ENCODE measurements around the gene EDN2. TPM values are rescaled to one million over a fixed set of nuclear protein-coding genes. Genes with fewer than 3 reads are reported as not detected.

EDN2 gene
- total RNA-seq, 1 experiment from 2014 or later = not detected

- DNase-seq (ENCODE audit: low spot score) = no peak
- Histone ChIP-seq H3K27ac (ENCODE audit: low read depth, low read length, poor library complexity, severe bottlenecking) (no peak overlapping the region), H3K4me3 (ENCODE audit: low read depth, low read length, poor library complexity, severe bottlenecking) (no peak overlapping the region), H3K9me3 (ENCODE audit: low read depth, low read length, poor library complexity, severe bottlenecking) (no peaks in the 10 kb centered on the region), H3K27me3 (replicated peaks; ENCODE audit: insufficient read depth, low read depth, low read length, poor library complexity) (no peaks in the 10 kb centered on the region), H3K4me1 (ENCODE audit: insufficient read depth, low read length, poor library complexity, severe bottlenecking) (no peaks in the 10 kb centered on the region), H3K36me3 (ENCODE audit: insufficient read depth, low read length, poor library complexity, severe bottlenecking) (no peaks in the 10 kb centered on the region)
- CTCF ChIA-PET = no interaction called here
- intact Hi-C loops (cut with micrococcal nuclease; ENCODE audit: unreplicated experiment) = no loop called here
- TF ChIP-seq EZH2 (IDR thresholded peaks at IDR 0.05; ENCODE audit: borderline replicate concordance, low read depth, low read length, poor library complexity, severe bottlenecking) (no peak), CTCF (conservative IDR thresholded peaks at IDR 0.05; ENCODE audit: low read depth, low read length) (no peak)
- BruUV-seq (replicated peaks) = no TSS peak
- POLR2A ChIA-PET (ENCODE audit: low non-redundant PET) = no interaction called here
Measured at GRCh38 chr1:41532206-41532975, 47.9 kb upstream of the EDN2 start.

GRCh38 chr1:41530411-41530810, 45.9 kb upstream of the EDN2 start:
- TF ChIP-seq EZH2 (IDR thresholded peaks at IDR 0.05; ENCODE audit: borderline replicate concordance, low read depth, low read length, poor library complexity, severe bottlenecking) (no peak), CTCF (conservative IDR thresholded peaks at IDR 0.05; ENCODE audit: low read depth, low read length) (no peak)
- H3K4me1 ChIP-seq (ENCODE audit: insufficient read depth, low read length, poor library complexity, severe bottlenecking) = no peaks in the 10 kb centered on the region
- no peaks in the 10 kb centered on the region for H3K36me3 ChIP-seq (ENCODE audit: insufficient read depth, low read length, poor library complexity, severe bottlenecking)
- no peak for DNase-seq (ENCODE audit: low spot score)
- POLR2A ChIA-PET (ENCODE audit: low non-redundant PET) = no interaction called here
- H3K9me3 ChIP-seq (ENCODE audit: low read depth, low read length, poor library complexity, severe bottlenecking) = no peaks in the 10 kb centered on the region
- CTCF ChIA-PET = no interaction called here
- intact Hi-C loops (cut with micrococcal nuclease; ENCODE audit: unreplicated experiment) = no loop called here
- no peak overlapping the region for H3K4me3 ChIP-seq (ENCODE audit: low read depth, low read length, poor library complexity, severe bottlenecking)
- H3K27me3 ChIP-seq (replicated peaks; ENCODE audit: insufficient read depth, low read depth, low read length, poor library complexity) = no peaks in the 10 kb centered on the region
- H3K27ac ChIP-seq (ENCODE audit: low read depth, low read length, poor library complexity, severe bottlenecking) = no peak overlapping the region
- no TSS peak for BruUV-seq (replicated peaks)

GRCh38 chr1:41529621-41530395, 45.3 kb upstream of the EDN2 start:
- CTCF ChIA-PET = no interaction called here
- intact Hi-C loops (cut with micrococcal nuclease; ENCODE audit: unreplicated experiment) = no loop called here
- BruUV-seq (replicated peaks) = no TSS peak

More at GRCh38 chr1:41529621-41530395, 45.3 kb upstream of the EDN2 start:
- no peak overlapping the region for H3K4me3 ChIP-seq (ENCODE audit: low read depth, low read length, poor library complexity, severe bottlenecking)
- H3K27ac ChIP-seq (ENCODE audit: low read depth, low read length, poor library complexity, severe bottlenecking) = no peak overlapping the region
- no peaks in the 10 kb centered on the region for H3K9me3 ChIP-seq (ENCODE audit: low read depth, low read length, poor library complexity, severe bottlenecking)
- POLR2A ChIA-PET (ENCODE audit: low non-redundant PET) = no interaction called here
- TF ChIP-seq EZH2 (IDR thresholded peaks at IDR 0.05; ENCODE audit: borderline replicate concordance, low read depth, low read length, poor library complexity, severe bottlenecking) = no peak
- TF ChIP-seq CTCF (conservative IDR thresholded peaks at IDR 0.05; ENCODE audit: low read depth, low read length) = no peak
- no peak for DNase-seq (ENCODE audit: low spot score)
- no peaks in the 10 kb centered on the region for H3K36me3 ChIP-seq (ENCODE audit: insufficient read depth, low read length, poor library complexity, severe bottlenecking)
- no peaks in the 10 kb centered on the region for H3K27me3 ChIP-seq (replicated peaks; ENCODE audit: insufficient read depth, low read depth, low read length, poor library complexity)
- H3K4me1 ChIP-seq (ENCODE audit: insufficient read depth, low read length, poor library complexity, severe bottlenecking) = no peaks in the 10 kb centered on the region
